NCI-H146 treated with DMSO at 0.1 percent for 48 hours (cell line): ENCODE results near the gene HCAR2.
"Not testable (repeated sequence)": the region's sequence is repeated elsewhere in the genome, so short reads cannot be mapped to it uniquely, and the experiment has no call there.

Experiments used
- DNase-seq: peaks from one replicate; lab custom pipeline; 2025; ENCODE audit not compliant: unreplicated experiment; lab: John Stamatoyannopoulos, UW

HCAR2 gene

DNA sequence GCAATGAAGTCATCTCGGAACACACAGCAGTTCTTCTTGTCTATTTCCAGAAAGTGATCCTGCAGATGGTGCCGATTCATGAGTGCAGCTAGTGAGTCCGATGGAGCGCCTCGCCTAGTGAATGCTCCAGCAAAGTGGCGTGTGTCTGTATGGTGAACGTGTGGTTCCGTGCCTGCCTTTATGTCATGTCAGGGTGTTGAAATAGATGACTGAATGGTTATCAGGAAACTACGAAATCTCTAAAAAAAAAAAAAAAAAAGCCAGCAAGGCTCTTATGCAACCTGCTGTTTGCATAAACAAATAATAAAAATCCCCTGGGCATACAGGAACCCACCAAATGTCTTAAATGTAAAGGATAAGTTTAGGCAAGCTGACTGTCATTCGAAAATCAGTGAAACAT, 13.5 kb upstream of the HCAR2 start, which contains the start of gene HCAR3:
TSS of gene HCAR3 (minus strand) at position 154 of the 400 bp plus-strand sequence. CDS start at position 80, 74 bp downstream.
- not testable (repeated sequence) for DNase-seq

DNA sequence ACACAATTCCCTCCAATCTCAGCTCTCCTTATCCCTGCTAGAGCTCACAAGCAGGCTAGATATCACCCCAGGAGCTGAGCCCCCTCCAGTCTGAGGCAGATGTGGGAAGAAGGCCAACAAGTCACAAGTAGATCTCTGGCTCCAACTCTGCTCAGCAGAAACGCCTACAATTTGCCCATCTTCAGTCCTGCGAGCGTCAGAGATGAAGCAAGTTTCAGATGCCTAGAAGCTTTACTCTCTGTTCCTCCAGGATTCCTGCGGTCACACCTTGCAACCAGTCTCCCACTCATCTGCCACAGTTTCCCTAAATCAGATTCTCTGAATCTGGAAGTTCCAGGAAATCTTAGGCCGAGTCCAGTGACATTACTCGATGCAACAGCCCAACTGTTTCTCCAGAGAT, 12.1 kb upstream of the HCAR2 start:
- not testable (repeated sequence) for DNase-seq

DNA sequence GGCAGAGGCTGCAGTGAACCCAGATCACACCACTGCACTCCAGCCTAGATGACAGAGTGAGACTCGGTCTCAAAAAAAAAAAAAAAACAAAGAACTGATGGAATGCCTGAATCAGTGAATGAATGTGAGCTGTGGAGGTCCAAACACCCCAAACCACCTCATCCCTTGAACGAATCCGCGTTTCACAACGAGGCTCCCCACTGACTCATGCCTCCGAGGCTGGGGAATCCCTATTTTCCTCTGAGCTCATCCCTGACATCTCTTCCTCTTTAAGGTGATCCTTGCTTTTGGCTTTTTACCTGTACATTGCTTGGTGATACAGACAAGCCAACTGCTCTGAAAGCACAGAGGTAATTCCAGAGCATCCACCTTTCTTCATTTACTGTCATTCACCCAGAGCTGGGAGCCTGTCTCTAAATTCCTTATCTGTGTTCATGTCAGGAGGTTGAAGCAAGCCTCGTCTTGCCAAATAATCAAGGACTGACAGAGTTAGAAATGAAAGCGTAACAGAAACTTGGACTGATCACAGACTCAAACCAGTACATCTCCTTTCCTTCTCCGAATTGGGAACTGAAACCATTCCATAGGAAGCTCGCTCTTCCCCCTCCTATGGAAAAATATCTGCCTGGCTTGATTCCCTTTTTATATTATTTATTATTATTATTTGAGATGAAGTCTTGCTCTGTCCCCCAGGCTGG, 10.5 kb upstream of the HCAR2 start:
- not testable (repeated sequence) for DNase-seq

DNA sequence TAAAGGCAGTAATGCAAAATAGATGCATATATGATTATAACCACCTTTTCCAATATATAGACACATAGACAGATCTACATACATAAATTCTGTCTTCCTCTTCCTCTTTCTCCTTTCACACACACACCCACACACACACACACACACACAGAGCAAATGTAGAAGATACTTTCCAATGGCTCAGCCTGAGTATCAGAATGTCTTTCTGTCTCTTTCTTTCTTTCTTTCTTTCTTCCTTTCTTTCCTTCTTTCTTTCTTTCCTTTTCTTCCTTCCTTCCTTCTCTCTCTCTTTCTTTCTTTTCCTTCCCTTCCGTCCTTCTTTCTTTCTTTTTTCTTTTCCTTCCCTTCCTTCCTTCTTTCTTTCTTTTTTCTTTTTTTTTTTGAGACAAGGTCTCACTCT, 8.1 kb upstream of the HCAR2 start:
- not testable (repeated sequence) for DNase-seq

DNA sequence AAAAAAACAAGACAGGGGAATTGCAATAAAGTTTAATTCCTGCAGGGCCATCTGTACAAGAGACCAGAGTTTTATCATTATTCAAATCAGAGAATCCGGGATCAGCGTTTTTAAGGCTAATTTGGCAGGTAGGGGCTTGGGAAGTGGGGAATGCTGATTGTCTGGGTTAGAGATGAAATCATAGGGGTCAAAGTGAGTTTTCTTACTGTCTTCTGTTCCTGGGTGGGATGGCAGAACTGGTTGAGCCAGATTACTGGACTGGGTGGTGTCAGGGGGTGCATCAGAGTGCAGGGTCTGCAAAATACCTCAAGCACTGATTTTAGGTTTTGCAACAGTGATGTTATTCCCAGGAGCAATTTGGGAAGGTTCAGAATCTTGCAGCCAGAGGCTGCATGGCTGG, 7.2 kb upstream of the HCAR2 start:
- DNase-seq: not testable (repeated sequence)

DNA sequence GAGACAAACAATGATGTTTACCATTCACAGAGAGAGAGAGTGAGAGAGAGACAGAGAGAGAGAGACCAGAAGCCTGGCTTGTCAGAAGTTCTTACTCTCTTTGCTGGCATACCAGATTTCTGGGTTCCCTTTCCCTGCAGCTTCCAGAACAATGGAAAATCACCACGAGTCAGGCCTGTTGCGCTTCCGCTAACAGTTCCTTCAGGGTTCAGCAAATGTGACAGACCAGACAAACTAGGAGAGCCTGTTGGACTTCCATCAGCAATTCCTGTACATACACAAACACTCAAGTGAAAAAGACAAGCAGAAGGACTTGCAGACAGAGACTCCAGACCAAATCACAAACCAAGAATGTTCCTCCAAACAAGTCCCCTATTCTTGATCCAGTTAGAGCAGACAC, 6.1 kb upstream of the HCAR2 start:
- DNase-seq: not testable (repeated sequence)

DNA sequence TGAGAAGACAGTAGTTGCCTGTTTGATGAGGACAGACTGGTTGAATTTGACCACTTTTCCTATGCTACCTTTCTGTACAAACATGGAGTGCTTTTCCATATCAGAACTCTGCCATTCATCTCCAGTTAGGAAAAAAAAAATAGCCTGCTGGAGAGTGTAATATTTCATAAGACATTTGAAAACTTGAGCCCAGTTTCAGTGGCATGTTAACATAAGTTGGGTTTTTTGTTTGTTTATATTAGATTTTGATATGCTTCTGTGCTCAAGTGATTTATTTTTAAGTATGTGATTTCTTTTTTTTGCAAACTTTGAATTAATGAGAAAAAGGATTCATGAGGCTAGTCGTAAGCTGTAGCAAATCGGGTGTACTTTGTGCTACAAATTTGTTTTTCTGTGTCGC, 684 bp upstream of the HCAR2 start:
- not testable (repeated sequence) for DNase-seq

DNA sequence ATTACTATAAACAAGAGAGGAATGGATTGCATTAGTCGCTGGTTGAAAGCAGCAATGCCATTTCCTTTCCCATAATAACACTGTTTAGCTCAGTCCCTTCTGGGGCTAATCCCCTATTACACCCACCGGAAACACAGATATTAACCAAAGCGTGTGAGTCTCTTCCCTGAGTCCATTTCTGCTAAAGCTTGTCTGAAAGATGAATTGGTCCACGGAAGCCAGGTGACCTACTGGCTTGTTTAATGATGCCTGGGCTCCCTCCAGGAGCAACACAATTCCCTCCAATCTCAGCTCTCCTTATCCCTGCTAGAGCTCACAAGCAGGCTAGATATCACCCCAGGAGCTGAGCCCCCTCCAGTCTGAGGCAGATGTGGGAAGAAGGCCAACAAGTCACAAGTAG, 1.7 kb downstream of the HCAR2 start:
- DNase-seq: not testable (repeated sequence)

DNA sequence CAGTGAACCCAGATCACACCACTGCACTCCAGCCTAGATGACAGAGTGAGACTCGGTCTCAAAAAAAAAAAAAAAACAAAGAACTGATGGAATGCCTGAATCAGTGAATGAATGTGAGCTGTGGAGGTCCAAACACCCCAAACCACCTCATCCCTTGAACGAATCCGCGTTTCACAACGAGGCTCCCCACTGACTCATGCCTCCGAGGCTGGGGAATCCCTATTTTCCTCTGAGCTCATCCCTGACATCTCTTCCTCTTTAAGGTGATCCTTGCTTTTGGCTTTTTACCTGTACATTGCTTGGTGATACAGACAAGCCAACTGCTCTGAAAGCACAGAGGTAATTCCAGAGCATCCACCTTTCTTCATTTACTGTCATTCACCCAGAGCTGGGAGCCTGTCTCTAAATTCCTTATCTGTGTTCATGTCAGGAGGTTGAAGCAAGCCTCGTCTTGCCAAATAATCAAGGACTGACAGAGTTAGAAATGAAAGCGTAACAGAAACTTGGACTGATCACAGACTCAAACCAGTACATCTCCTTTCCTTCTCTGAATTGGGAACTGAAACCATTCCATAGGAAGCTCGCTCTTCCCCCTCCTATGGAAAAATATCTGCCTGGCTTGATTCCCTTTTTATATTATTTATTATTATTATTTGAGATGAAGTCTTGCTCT, 3.0 kb downstream of the HCAR2 start:
- not testable (repeated sequence) for DNase-seq

DNA sequence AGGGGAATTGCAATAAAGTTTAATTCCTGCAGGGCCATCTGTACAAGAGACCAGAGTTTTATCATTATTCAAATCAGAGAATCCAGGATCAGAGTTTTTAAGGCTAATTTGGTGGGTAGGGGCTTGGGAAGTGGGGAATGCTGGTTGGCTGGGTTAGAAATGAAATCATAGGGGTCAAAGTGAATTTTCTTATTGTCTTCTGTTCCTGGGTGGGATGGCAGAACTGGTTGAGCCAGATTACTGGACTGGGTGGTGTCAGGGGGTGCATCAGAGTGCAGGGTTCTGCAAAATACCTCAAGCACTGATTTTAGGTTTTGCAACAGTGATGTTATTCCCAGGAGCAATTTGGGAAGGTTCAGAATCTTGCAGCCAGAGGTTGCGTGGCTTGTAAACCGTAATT, 6.2 kb downstream of the HCAR2 start:
- not testable (repeated sequence) for DNase-seq

DNA sequence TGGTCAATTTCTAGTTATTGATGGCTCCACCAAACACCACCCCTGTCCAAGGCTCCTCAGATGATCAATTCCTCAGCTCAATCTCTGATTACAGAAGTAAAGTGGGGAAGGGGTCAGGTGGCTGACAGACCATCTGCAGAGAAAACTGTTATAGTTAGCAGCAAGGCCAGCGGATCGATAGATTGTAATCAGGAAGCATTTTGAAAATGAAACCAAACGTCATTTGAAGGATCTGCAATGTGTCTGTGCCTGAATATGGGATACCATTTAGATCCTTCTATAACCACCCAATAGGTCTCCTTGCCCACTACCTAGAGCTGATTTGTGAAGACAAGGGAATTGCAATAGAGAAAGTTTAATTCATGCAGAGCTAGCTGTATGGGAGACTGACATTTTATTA, 11.6 kb downstream of the HCAR2 start:
- DNase-seq: no peak

DNA sequence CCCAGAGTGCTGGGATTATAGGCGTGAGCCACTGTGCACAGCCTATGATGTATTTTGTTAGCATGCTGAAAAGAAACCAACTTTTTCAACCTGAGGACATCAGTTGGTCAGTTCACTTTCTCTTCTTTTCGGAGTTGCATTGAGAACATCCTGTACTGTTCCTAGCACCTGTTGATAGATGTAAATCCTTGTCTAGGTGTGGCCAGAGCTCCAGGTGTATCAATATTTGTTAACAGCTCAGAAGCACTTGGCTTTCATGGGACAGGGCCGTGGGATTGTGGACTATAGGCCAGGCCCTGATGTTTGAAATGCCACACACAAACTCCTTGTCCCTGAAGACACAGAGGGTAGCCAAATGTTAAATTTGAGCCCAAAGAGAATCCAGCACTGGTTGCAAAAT, 14.9 kb downstream of the HCAR2 start:
- DNase-seq: no peak

DNA sequence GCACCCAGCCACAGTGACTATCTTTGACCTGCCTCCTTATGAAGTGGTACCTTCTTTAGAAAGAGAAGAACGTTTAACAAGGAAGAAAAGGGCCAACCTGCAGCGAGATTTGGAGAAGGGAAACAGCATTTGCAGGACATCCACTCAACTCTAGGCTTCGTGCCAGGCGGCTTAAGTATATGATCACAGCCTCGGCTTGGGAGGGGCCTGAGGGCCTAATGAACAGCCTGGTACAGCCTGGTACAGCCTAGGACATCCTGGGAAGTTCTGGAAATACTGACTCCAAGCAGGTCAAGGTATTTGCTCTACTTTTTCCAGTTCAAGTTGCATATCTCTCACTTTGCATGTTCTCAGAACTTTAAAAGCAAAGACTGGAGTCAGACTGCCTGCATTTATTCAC, 16.1 kb downstream of the HCAR2 start:
- DNase-seq: no peak

DNA sequence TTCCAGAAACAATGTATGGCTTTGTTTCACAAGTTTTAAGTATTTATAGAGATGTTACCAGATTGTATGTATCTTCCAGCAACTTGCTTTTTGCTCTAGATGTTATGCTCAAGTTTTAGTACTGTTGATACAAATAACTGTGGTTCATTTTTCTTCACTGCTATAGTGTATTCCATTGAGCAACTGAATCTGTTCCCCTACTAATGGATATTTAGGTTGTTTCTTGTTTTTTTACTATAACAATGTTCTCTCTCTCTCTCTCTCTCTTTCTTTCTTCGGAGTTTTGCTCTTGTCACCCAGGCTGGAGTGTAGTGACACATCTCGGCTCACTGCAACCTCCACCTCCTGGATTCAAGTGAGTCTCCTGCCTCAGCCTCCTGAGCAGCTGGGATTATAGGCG, 16.6 kb downstream of the HCAR2 start:
- DNase-seq: no peak

DNA sequence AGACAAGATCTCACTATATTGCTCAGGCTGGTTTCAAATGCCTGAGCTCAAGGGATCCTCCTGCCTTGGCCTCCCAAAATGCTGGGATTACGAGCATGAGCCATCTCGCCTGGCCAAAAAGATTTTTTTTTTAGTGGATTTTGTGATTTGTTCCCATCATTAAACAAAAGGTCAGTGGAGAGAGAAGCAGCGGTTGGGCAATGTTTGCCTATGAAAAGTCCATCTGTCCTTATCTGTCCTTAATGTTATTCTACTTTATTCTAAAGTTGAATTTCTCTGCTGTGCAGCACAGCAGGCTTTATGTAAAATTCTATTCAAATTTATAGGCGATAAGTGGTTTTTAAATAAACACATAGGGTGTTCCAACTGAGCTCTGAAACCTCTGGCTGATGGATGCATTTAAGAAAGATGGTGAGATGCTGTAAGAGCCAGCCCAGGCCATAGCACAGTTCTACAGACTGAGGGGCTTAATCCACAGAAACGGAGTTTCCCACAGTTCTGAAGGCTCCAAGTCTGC, 18.8 kb downstream of the HCAR2 start:
- DNase-seq: peak; percentile 54

DNA sequence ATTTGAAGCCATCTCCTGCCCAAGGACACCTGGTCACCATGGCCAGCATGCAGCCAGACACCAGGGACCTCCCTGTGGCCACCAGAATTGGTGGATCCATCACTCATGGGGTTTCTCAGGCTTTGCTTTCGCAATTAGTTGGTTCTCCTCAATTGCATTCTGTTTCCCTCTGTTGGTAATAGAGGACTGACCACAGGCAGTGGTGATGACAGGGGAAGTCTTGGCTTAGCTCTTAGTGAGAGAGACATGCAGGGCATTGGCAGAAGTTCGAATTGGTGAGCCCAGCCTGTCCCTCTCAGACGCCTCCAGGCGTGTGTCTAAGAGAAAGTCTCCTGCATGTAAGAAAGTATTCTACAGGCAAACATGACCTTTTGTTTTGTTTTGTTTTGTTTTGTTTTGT, 21.3 kb downstream of the HCAR2 start:
- DNase-seq: no peak

DNA sequence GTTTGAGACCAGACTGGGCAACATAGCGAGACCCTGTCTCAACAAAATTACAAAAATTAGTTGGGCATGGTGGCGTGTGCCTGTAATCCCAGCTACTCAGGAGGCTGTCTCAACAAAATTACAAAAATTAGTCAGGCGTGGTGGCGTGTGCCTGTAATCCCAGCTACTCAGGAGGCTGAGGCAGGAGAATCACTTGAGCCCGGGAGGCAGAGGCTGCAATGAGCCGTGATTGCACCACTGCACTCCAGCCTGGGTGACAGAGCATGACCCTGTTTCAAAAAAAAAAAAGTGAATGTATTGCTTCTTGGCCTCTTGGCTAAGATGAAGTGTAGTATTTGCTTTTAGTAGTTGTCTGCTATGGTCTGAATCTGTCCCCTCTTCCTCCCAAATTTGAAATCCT, 22.2 kb downstream of the HCAR2 start:
- not testable (repeated sequence) for DNase-seq

DNA sequence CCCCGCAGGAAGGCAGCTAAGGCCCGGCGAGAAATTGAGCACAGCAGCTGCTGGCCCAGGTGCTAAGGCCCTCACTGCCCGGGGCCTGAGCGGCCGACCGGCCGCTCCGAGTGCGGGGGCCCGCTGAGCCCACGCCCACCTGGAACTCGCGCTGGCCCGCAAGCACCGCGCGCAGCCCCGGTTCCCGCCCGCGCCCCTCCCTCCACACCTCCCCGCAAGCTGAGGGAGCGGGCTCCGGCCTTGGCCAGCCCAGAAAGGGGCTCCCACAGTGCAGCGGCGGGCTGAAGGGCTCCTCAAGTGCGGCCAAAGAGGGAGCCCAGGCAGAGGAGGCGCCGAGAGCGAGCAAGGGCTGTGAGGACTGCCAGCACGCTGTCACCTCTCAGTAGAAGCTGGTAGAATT, 26.4 kb downstream of the HCAR2 start:
- DNase-seq: not testable (repeated sequence)

DNA sequence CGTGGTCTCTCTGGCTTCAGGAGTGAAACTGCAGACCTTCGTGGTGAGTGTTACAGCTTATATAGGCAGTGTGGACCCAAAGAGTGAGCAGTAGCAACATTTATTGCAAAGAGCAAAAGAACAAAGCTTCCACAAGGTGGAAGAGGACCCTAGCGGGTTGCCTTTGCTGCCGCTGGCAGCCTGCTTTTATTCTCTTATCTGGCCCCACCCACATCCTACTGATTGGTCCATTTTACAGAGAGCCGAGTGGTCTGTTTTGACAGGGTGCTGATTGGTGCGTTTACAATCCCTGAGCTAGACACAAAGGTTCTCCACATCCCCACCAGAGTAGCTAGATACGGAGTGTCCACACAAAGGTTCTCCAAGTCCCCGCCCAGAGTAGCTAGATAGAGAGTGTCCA, 27.1 kb downstream of the HCAR2 start:
- not testable (repeated sequence) for DNase-seq

DNA sequence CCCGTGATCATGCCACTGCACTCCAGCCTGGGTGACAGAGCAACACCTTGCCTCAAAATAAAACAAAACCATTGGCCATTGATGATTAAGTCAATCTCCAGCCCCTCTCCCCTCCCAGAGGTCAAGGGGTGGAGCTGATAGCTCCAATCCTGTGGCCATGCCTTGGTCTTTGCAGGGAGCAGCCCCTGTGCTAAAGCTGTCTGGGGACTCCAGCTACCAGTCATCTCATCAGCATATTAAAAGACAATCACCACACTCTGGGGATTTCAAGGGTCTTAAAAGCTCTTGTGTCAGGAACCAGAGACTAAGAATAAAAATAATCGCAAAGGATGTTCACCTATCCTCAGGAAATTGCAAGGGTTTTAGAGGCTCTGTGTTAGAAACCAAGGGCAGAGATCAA, 30.6 kb downstream of the HCAR2 start:
- no peak for DNase-seq

DNA sequence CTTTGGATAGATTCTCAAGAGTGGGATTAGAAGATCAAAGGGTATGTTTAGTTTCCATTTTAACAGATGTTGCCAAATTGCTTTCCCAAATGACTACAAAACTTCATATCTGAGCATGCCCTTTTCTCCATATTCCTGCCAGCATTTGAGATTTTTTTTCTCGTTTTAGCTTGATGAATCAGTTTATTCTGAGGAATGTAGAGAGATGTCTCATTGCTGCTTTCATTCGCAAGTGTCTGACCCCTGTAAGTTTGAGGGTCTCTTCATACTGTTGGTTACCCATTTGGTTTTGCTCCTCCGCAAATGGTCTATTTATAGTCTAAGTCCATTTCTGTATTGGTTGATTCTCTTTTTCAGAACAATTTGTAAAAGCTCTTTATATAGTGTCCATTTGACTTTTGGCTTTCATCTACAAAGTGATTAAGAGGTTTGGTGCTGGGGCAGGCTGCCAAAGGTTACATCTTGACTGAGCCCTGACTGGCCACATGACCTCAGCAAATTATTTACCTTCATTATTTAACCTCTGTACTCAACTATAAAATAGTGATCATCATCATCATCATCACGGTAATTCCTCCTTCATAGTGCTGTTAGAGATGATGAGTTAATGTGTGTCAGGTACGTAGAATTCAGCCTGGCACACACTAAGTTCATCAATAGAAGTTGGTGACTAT, 33.6 kb downstream of the HCAR2 start:
- no peak for DNase-seq

DNA sequence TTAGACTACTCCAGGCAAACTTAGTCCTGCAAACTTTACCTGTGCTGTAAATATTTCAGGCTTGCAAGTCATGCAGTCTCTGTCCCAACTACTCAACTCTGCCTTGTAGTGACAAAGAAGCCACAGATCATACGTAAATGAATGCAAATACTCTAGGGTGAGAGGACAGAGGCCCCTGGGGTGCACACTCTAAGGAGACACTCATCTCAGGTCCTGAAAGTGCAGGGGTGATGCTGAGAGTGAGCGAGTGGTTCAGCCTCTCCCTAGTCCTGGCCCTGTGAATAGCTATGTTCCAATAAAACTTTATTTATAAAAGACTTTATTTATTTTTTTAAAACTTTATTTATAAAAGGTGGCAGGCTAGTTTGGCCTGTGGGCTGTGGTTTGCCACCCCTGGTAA, 34.9 kb downstream of the HCAR2 start:
- no peak for DNase-seq
